GM21360 (cell line): ENCODE data around the gene IL2RG.

Experiments
- ATAC-seq: cut with Tn5 transposase; IDR thresholded peaks from one replicate; pipeline ENCODE4 v1.9.1; 2021; ENCODE audit warnings: mild to moderate bottlenecking, moderate library complexity; ENCODE audit not compliant: unreplicated experiment

The IL2RG gene

GRCh38 chrX:71111141-71111843 lies at the start of gene IL2RG:
TSS of gene IL2RG (minus strand) at chrX:71111577. CDS start at chrX:71111539, 38 bp downstream.
- ATAC-seq, result peak; percentile 87

- ATAC-seq, result no peak
Observed at GRCh38 chrX:71160475-71160874, 49.1 kb upstream of the IL2RG start.

- ATAC-seq, result no peak
Observed at GRCh38 chrX:71159335-71159734, 48.0 kb upstream of the IL2RG start.

- ATAC-seq, result no peak
Observed at GRCh38 chrX:71158603-71159002, 47.2 kb upstream of the IL2RG start.

- ATAC-seq, result no peak
Observed at GRCh38 chrX:71154641-71155040, 43.3 kb upstream of the IL2RG start.

- ATAC-seq, result no peak
Observed at GRCh38 chrX:71154196-71154595, 42.8 kb upstream of the IL2RG start.

GRCh38 chrX:71151366-71151765 lies 40.0 kb upstream of the IL2RG start:
- ATAC-seq, result no peak

- no peak for ATAC-seq
Observed at GRCh38 chrX:71148278-71148663, 36.9 kb upstream of the IL2RG start.

GRCh38 chrX:71147496-71148277 lies 36.3 kb upstream of the IL2RG start:
- no peak for ATAC-seq

GRCh38 chrX:71144651-71145050 lies 33.3 kb upstream of the IL2RG start, which contains the start of gene NLGN3:
TSS of gene NLGN3 (plus strand) at chrX:71144841. CDS start at chrX:71147750, 2,909 bp downstream.
- no peak for ATAC-seq

- no peak for ATAC-seq
Observed at GRCh38 chrX:71143508-71143907, 32.1 kb upstream of the IL2RG start.

- ATAC-seq, result no peak
Observed at GRCh38 chrX:71140440-71140839, 29.1 kb upstream of the IL2RG start.

- ATAC-seq, result no peak
Observed at GRCh38 chrX:71131510-71131909, 20.1 kb upstream of the IL2RG start.

GRCh38 chrX:71128915-71129765 lies 17.8 kb upstream of the IL2RG start:
- peak; percentile 68 for ATAC-seq

- no peak for ATAC-seq
Observed at GRCh38 chrX:71128166-71128833, 16.9 kb upstream of the IL2RG start.

- no peak for ATAC-seq
Observed at GRCh38 chrX:71118985-71119535, 7.7 kb upstream of the IL2RG start.

GRCh38 chrX:71118032-71118984 lies 6.9 kb upstream of the IL2RG start, which contains the start of gene MED12:
TSS of gene MED12 (plus strand) at chrX:71118596. CDS start at chrX:71118755, 159 bp downstream.
- peak; percentile 87 for ATAC-seq

- no peak for ATAC-seq
Observed at GRCh38 chrX:71117358-71117757, 6.0 kb upstream of the IL2RG start.

- peak; percentile 26 for ATAC-seq
Observed at GRCh38 chrX:71111921-71112431, 599 bp upstream of the IL2RG start.
